ENCODE data around the gene PHLDA1. TPM values are rescaled to one million over a fixed set of nuclear protein-coding genes. Genes with fewer than 3 reads are reported as not detected.
A peak's percentile ranks its signal among the peaks of the same experiment; 100 is the strongest.

PHLDA1 gene
- total and polyA plus RNA-seq, 2 of the 13 experiments (the other 11 are each of a cell fraction or from before 2014, with no cell fraction given) = 33.8 to 41.0 TPM

GRCh38 chr12:76025601-76026575 is 5.7 kb downstream of the PHLDA1 start:
- in situ Hi-C loops (cut with HindIII; ENCODE audit: extremely low pct_ligation_motif_present, low pct_unique_long_range_greater_than_20kb) (no loop called here), intact Hi-C loops (cut with micrococcal nuclease; ENCODE audit: unreplicated experiment) (loop anchor here (1.0 to 5.0 kb wide), 3 partner anchors 36 to 314 kb away; no protein-coding TSS in a partner anchor)
- Histone ChIP-seq H3K27ac (ENCODE audit: extremely low read length, insufficient read depth, low read length) (peak overlapping the region; percentile 29), H3K9ac (ENCODE audit: insufficient read depth, low read depth, low read length) (no peak overlapping the region), H3K36me3 (replicated peaks in 1 of 2; ENCODE audit: control insufficient read depth in 1 of 2, insufficient read depth in 2 of 2, low read length in 2 of 2) (no peaks in the 10 kb centered on the region; a peak in 2 of 5 replicates), H3K79me2 (ENCODE audit: insufficient read depth, low read length) (peaks cover 30% of the 10 kb centered on the region), H3K4me2 (ENCODE audit: low read depth, low read length) (no peak overlapping the region), H3K9me3 (ENCODE audit: low read length) (no peaks in the 10 kb centered on the region), H2AFZ (ENCODE audit: low read length) (no peak overlapping the region), H4K20me1 (ENCODE audit: insufficient read depth, low read length) (peaks cover 6% of the 10 kb centered on the region), H3K4me3 (replicated peaks in 1 of 3; ENCODE audit: insufficient read depth in 1 of 3, low read depth in 2 of 3, low read length in 3 of 3) (no peak overlapping the region), H3K27me3 (ENCODE audit: control insufficient read depth in 1 of 2, insufficient read depth in 2 of 2, low read length in 2 of 2) (peaks cover 0 to 3% of the 10 kb centered on the region in 2 experiments; a peak in 1 of 5 replicates), H3K4me1 (ENCODE audit: insufficient read depth, low read length) (peaks cover 48% of the 10 kb centered on the region)
- ATAC-seq = peak; percentile 40
- TF ChIP-seq RBM22 (optimal IDR thresholded peaks at IDR 0.05; ENCODE audit: low read length) (peak; percentile 98), NR1H2 (CRISPR knock-in tag; IDR thresholded peaks at IDR 0.05; ENCODE audit: borderline replicate concordance, low read depth) (no peak), E2F2 (CRISPR knock-in tag; IDR thresholded peaks at IDR 0.05; ENCODE audit: borderline replicate concordance) (no peak), MBD4 (IDR thresholded peaks at IDR 0.05; ENCODE audit: borderline replicate concordance, low read length) (peak; percentile 31; the same call in 1 of the 2 replicates), ZNF772 (CRISPR knock-in tag; IDR thresholded peaks at IDR 0.05) (no peak), AGO2 (optimal IDR thresholded peaks at IDR 0.05; ENCODE audit: low read depth, low read length) (peak; percentile 15), POLR2AphosphoS2 (IDR thresholded peaks at IDR 0.05; ENCODE audit: low read depth, low read length) (peak; percentile 78; the same call in 1 of the 2 replicates), ZC3H4 (CRISPR knock-in tag; IDR thresholded peaks at IDR 0.05; ENCODE audit: borderline replicate concordance) (peak; percentile 61), STAG1 (CRISPR knock-in tag; IDR thresholded peaks at IDR 0.05) (peak; percentile 14; the same call in 1 of the 2 replicates), POLR2AphosphoS5 (IDR thresholded peaks at IDR 0.05; ENCODE audit: low read depth, low read length) (peak; percentile 34), POLR2G (IDR thresholded peaks at IDR 0.05; ENCODE audit: low read depth, low read length) (peak; percentile 90), BCL6 (CRISPR knock-in tag; IDR thresholded peaks at IDR 0.05) (0 out of 2 replicates have a peak, but pooled peaks have one; percentile 38), ERF (CRISPR knock-in tag; IDR thresholded peaks at IDR 0.05) (no peak), ZC3H13 (CRISPR knock-in tag; IDR thresholded peaks at IDR 0.05) (peak; percentile 48; the same call in 1 of the 2 replicates), POLR2A (IDR thresholded peaks at IDR 0.05; ENCODE audit: insufficient read depth in 1 of 2, low read depth in 2 of 2, low read length in 2 of 2) (peak; percentile 44 to 55; a peak in 2 of 4 replicates), RBFOX2 (IDR thresholded peaks at IDR 0.05; ENCODE audit: low read depth, low read length) (peak; percentile 73)
- TF ChIP-seq, protein P1, sequence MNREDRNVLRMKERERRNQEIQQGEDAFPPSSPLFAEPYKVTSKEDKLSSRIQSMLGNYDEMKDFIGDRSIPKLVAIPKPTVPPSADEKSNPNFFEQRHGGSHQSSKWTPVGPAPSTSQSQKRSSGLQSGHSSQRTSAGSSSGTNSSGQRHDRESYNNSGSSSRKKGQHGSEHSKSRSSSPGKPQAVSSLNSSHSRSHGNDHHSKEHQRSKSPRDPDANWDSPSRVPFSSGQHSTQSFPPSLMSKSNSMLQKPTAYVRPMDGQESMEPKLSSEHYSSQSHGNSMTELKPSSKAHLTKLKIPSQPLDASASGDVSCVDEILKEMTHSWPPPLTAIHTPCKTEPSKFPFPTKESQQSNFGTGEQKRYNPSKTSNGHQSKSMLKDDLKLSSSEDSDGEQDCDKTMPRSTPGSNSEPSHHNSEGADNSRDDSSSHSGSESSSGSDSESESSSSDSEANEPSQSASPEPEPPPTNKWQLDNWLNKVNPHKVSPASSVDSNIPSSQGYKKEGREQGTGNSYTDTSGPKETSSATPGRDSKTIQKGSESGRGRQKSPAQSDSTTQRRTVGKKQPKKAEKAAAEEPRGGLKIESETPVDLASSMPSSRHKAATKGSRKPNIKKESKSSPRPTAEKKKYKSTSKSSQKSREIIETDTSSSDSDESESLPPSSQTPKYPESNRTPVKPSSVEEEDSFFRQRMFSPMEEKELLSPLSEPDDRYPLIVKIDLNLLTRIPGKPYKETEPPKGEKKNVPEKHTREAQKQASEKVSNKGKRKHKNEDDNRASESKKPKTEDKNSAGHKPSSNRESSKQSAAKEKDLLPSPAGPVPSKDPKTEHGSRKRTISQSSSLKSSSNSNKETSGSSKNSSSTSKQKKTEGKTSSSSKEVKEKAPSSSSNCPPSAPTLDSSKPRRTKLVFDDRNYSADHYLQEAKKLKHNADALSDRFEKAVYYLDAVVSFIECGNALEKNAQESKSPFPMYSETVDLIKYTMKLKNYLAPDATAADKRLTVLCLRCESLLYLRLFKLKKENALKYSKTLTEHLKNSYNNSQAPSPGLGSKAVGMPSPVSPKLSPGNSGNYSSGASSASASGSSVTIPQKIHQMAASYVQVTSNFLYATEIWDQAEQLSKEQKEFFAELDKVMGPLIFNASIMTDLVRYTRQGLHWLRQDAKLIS (CRISPR knock-in tag; IDR thresholded peaks at IDR 0.05) = 0 out of 2 replicates have a peak, but pooled peaks have one; percentile 76
- no TSS peak for BruUV-seq (replicated peaks)
- POLR2A ChIA-PET = interaction anchor here (0.7 to 3.1 kb wide), 18 partner anchors 10 to 499 kb away, joined by 3 to 14 read pairs (median 4); no protein-coding TSS in a partner anchor
- no peak for DNase-seq (ENCODE audit: low spot score)
- no peak for FAIRE-seq
- WGBS (ENCODE audit: low lambda C conversion rate) = 58% methylated on average over 7 of the region's 7 CpGs
- CTCF ChIA-PET (ENCODE audit: low intra/inter-chr PET ratio, low total read pairs) = no interaction called here
